Activated CD4-positive, alpha-beta T cell treated with anti-CD3 and anti-CD28 coated beads, Interleukin-2, amount 50 U/mL, for 16 hours (primary cell): Measurements from ENCODE around the gene AKAP7.

ENCODE experiments used
- DNase-seq: peaks from one replicate; pipeline ENCODE4 v3.0.0-alpha.2; 2020

The AKAP7 gene

GRCh38 chr6:131134220-131134979, 867 bp upstream of the AKAP7 start:
- no peak for DNase-seq

GRCh38 chr6:131134980-131135243, 355 bp upstream of the AKAP7 start:
- no peak for DNase-seq

GRCh38 chr6:131136021-131136786, 937 bp downstream of the AKAP7 start:
- DNase-seq = peak; percentile 34

- no peak for DNase-seq
Observed at GRCh38 chr6:131139599-131139998, 4.3 kb downstream of the AKAP7 start.

GRCh38 chr6:131143319-131143718, 8.1 kb downstream of the AKAP7 start:
- DNase-seq = no peak

GRCh38 chr6:131146865-131147264, 11.6 kb downstream of the AKAP7 start:
- no peak for DNase-seq

GRCh38 chr6:131156411-131156810, 21.1 kb downstream of the AKAP7 start:
- no peak for DNase-seq

- no peak for DNase-seq
Observed at GRCh38 chr6:131159578-131159977, 24.3 kb downstream of the AKAP7 start.

- no peak for DNase-seq
Observed at GRCh38 chr6:131160254-131160758, 25.0 kb downstream of the AKAP7 start.

GRCh38 chr6:131161987-131162386, 26.7 kb downstream of the AKAP7 start:
- DNase-seq = no peak

GRCh38 chr6:131163886-131164285, 28.6 kb downstream of the AKAP7 start:
- DNase-seq = no peak

- no peak for DNase-seq
Observed at GRCh38 chr6:131164506-131164905, 29.2 kb downstream of the AKAP7 start.

GRCh38 chr6:131167773-131168172, 32.5 kb downstream of the AKAP7 start:
- DNase-seq = no peak

- DNase-seq = no peak
Observed at GRCh38 chr6:131169613-131170012, 34.3 kb downstream of the AKAP7 start.

GRCh38 chr6:131172222-131172621, 37.0 kb downstream of the AKAP7 start:
- DNase-seq = no peak

- DNase-seq = no peak
Observed at GRCh38 chr6:131173680-131174079, 38.4 kb downstream of the AKAP7 start.

- DNase-seq = no peak
Observed at GRCh38 chr6:131175564-131175963, 40.3 kb downstream of the AKAP7 start.

GRCh38 chr6:131177996-131178395, 42.7 kb downstream of the AKAP7 start:
- DNase-seq = no peak

- peak; percentile 36 for DNase-seq
Observed at GRCh38 chr6:131182991-131183425, 47.7 kb downstream of the AKAP7 start.

- DNase-seq = no peak
Observed at GRCh38 chr6:131183427-131184095, 48.3 kb downstream of the AKAP7 start.

GRCh38 chr6:131191590-131191989, 56.3 kb downstream of the AKAP7 start:
- no peak for DNase-seq

- peak; percentile 5 for DNase-seq
Observed at GRCh38 chr6:131197716-131198115, 62.4 kb downstream of the AKAP7 start.

GRCh38 chr6:131199568-131200272, 64.5 kb downstream of the AKAP7 start:
- DNase-seq = peak; percentile 80
